Neural cell (in vitro differentiated cells): Measurements from ENCODE around the gene JAK2.

Experiments used
- EZH2 ChIP-seq: fragments of 200-600, 300-800 bp; shearing (Covaris generic), sonication (generic); IDR thresholded peaks from 2 replicates; pipeline ENCODE4 v1.6.1; 2014; ENCODE audit warnings: antibody characterized with exemption, low read length, borderline replicate concordance, mild to moderate bottlenecking; ENCODE audit not compliant: insufficient read depth, poor library complexity, severe bottlenecking
- MXI1 ChIP-seq: fragments of 450-650 bp; conservative IDR thresholded peaks from 2 replicates; pipeline ENCODE4 v1.6.1; 2014; ENCODE audit warnings: antibody characterized with exemption, mild to moderate bottlenecking; ENCODE audit not compliant: poor library complexity, severe bottlenecking
- POLR2AphosphoS5 ChIP-seq: IDR thresholded peaks from 2 replicates; pipeline ENCODE4 v1.6.1; 2012
- RAD21 ChIP-seq: fragments of 450-650 bp; conservative IDR thresholded peaks from 2 replicates; pipeline ENCODE4 v1.6.1; 2014; ENCODE audit warnings: antibody characterized with exemption, mild to moderate bottlenecking, moderate library complexity
- TAF1 ChIP-seq: IDR thresholded peaks from 2 replicates; pipeline ENCODE4 v1.6.1; 2012; ENCODE audit warnings: low read depth
- TF ChIP-seq, protein P1 (sequence below): fragments of 450-650 bp; IDR thresholded peaks from 2 replicates; pipeline ENCODE4 v1.5.1; 2014; ENCODE audit warnings: antibody characterized with exemption, mild to moderate bottlenecking, moderate library complexity; ENCODE audit not compliant: poor library complexity, severe bottlenecking

DNA sequence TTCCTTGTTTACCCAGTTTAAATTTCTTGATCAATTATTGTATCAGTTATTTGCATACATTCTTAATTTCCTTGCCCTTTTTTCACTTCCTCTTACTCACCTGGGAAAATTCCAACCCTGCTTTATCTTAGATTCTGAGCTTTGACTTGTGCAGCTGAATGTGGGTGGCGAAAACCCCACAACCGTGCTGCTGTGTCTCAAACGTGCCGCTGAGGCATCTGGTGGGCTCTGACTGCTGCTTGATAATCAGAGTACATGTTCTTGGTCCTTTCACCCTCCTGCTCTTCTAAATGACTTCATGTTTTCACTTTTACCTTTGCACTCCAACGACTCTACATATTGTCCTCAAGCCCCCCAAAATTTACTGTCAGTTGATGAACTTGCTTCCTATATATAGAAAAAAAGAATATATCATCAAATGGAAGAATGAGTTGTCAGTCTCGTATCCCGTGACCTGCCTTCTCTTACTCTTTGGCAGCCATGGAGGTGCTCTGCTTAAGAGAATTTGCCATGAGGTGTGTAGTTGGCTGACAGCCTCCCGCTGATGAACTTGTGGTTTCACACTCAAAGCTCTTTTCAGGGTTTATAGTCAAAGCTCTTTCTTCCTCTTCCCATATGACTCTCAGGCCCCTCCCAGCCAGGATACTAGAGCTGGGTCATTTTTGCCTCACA lies 14.0 kb upstream of the JAK2 start:
- TF ChIP-seq, protein P1, sequence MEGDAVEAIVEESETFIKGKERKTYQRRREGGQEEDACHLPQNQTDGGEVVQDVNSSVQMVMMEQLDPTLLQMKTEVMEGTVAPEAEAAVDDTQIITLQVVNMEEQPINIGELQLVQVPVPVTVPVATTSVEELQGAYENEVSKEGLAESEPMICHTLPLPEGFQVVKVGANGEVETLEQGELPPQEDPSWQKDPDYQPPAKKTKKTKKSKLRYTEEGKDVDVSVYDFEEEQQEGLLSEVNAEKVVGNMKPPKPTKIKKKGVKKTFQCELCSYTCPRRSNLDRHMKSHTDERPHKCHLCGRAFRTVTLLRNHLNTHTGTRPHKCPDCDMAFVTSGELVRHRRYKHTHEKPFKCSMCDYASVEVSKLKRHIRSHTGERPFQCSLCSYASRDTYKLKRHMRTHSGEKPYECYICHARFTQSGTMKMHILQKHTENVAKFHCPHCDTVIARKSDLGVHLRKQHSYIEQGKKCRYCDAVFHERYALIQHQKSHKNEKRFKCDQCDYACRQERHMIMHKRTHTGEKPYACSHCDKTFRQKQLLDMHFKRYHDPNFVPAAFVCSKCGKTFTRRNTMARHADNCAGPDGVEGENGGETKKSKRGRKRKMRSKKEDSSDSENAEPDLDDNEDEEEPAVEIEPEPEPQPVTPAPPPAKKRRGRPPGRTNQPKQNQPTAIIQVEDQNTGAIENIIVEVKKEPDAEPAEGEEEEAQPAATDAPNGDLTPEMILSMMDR: no peak
- TF ChIP-seq RAD21 (no peak), EZH2 (no peak), MXI1 (no peak), POLR2AphosphoS5 (no peak), TAF1 (no peak)
